Omental fat pad (tissue), 4 donors: ENCODE results near the gene ISL1. TPM values are rescaled to one million over a fixed set of nuclear protein-coding genes. Genes with fewer than 3 reads are reported as not detected.
A peak's percentile ranks its signal among the peaks of the same experiment; 100 is the strongest.

Source experiments
- ATAC-seq: fragments of 150-250 bp; one replicate; pipeline ENCODE4 v1.9.1; 2016; ENCODE audit warnings: mild to moderate bottlenecking, moderate library complexity; ENCODE audit not compliant: low FRiP score
- DNase-seq: peaks from one replicate; pipeline ENCODE4 v3.0.0-alpha.2; 2019; ENCODE audit warnings: low spot score
- total RNA-seq, 4 donors: library from RNA; depleted of rRNA; stranded (reverse); fragments of >200 nt; gene quantifications; one replicate each; pipeline ENCODE4 v1.1.0, GENCODE V29; 2016
- TF ChIP-seq, protein P1 (sequence below), 3 donors: fragments of 450-650 bp; IDR thresholded peaks; one replicate each; pipeline ENCODE4 v1.5.1; 2016 to 2017; ENCODE audit warnings: antibody characterized with exemption in 3 of 3, mild to moderate bottlenecking in 3 of 3, moderate library complexity in 2 of 3

The ISL1 gene
- total RNA-seq, 4 donors from 2014 or later = 0.63 to 5.4 (median 3.3) TPM

DNA sequence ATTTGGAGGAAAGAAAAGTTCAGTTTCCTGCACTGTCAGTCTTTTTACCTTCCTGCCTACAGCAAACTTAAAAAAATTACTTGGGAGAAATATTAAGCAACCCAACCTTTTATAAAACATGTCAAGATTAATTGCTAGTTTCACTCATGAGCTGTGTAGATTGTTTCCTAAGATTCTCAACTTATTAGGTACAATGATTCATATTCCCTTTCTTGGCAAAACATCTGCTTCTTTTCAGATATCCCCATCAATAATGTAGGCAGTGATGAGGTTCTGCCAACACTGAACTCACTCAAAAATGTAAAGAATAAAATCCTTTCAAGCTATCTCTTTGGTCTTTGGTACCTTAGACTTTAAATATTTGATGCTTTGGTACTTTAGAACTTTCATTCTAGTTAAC, 56.0 kb downstream of the ISL1 start:
- ATAC-seq (peak; percentile 28), DNase-seq (no peak)

More for the DNA sequence above, 56.0 kb downstream of the ISL1 start:
- TF ChIP-seq, protein P1, sequence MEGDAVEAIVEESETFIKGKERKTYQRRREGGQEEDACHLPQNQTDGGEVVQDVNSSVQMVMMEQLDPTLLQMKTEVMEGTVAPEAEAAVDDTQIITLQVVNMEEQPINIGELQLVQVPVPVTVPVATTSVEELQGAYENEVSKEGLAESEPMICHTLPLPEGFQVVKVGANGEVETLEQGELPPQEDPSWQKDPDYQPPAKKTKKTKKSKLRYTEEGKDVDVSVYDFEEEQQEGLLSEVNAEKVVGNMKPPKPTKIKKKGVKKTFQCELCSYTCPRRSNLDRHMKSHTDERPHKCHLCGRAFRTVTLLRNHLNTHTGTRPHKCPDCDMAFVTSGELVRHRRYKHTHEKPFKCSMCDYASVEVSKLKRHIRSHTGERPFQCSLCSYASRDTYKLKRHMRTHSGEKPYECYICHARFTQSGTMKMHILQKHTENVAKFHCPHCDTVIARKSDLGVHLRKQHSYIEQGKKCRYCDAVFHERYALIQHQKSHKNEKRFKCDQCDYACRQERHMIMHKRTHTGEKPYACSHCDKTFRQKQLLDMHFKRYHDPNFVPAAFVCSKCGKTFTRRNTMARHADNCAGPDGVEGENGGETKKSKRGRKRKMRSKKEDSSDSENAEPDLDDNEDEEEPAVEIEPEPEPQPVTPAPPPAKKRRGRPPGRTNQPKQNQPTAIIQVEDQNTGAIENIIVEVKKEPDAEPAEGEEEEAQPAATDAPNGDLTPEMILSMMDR (IDR thresholded peaks at IDR 0.05) = no peak
